GM10248 (cell line): ENCODE data around the gene RNF26.

Experiments
- CTCF ChIA-PET: fragments of 300-600 bp; sonication (Branson Sonifier 250); formaldehyde crosslinking; extraction: SDS; loops from one replicate; lab custom pipeline; 2021; ENCODE audit warnings: antibody characterized with exemption; lab: Yijun Ruan, JAX
- POLR2A ChIA-PET: fragments of 350-650 bp; sonication (Branson Sonifier 250); formaldehyde crosslinking; extraction: SDS; loops from one replicate; lab custom pipeline; 2020; ENCODE audit warnings: antibody characterized with exemption; lab: Yijun Ruan, JAX
- DNase-seq: peaks from one replicate; pipeline ENCODE4 v3.0.0; 2012; ENCODE audit errors: extremely low spot score
- CTCF ChIP-seq: IDR thresholded peaks from 2 replicates; pipeline ENCODE4 v1.5.1; 2012; ENCODE audit warnings: mild to moderate bottlenecking, low read depth; ENCODE audit errors: extremely low read depth, missing control alignments, control extremely low read depth

The RNF26 gene

DNA sequence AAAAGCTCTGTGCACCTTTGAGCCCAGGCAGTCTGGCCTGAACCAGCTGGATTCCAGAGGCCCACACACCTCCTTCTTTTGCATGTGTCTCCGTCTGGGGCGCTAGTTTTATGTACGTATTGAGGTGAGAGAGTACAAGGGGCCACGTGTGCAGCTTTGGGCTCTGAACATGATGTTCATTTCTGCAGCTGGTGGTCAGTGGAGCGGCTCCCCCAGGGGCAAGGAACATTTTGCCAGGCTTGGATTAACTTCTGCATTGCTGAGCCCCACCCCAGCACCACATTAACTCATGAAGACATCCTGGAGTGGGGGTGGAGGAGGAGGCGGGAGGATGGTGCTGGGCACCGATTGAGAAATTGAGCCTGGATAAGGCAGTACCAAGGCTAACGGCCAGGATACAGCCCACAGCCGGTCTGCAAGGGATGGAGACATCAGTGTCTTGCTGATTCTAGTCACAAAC is 33.4 kb downstream of the RNF26 start:
- CTCF ChIA-PET, result interaction anchor here (0.9 to 11.9 kb wide), 6 partner anchors 11 to 45 kb away, joined by 3 to 159 read pairs (median 8); partner anchors contain the start of gene USP2
- POLR2A ChIA-PET, result no interaction called here
- no peak for DNase-seq
- no peak for TF ChIP-seq CTCF

DNA sequence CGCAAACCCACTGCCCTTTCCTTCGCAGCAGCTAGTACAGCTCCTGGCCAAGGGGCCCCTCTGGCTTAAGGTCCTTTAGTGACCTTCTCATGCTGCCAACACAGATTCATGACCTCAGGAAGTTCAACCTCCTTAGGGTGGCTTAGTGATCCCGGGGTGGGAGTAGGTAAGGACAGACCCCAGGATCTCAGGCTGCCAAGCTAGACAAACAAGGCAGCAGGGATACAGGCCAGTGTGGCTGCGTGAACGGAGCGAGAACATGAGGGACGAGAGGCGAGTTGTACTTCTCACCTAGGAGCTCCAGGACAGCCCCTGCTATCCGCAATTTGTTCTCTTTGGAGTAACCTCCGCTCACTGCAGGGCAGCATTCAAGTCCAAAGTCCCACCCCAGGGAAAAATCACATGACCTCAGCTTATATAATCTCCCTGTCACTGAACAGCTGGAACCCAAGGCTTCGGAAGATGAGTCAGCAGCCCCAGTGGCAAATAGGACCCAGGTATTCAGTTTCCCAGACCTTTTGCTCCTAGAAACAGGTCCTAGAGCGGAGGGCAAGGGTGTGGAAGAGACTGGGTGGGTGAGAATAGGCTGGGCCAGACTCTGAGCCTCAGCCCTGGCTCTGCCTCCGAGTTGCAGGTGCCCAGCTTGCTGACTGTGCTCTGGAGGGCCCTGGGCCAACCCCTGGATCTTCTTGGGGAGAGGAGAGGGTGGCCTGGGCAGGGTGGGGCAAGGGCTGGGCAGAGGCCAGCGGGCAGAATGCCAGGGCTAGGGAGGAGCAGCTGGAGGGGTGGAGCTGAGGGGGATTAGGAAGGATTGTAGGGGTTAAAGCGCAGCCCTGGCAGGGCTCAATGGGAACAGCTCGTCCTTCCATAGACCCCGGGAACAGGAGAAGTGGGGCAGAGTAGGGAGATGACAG is 34.1 kb downstream of the RNF26 start:
- CTCF ChIA-PET, result interaction anchor here (1.1 to 11.9 kb wide), 5 partner anchors 11 to 30 kb away, joined by 3 to 159 read pairs (median 9); partner anchors contain the start of gene USP2
- POLR2A ChIA-PET, result interaction anchor here (0.6 kb wide), 1 partner anchor 269 kb away, joined by 3 read pairs; no protein-coding TSS in a partner anchor
- no peak for TF ChIP-seq CTCF
- DNase-seq, result no peak

GRCh38 chr11:119369132-119369925 is 35.0 kb downstream of the RNF26 start:
- ChIA-PET CTCF (interaction anchor here (1.9 to 11.9 kb wide), 4 partner anchors 12 to 31 kb away, joined by 8 to 159 read pairs (median 15); partner anchors contain the start of gene USP2), POLR2A (no interaction called here)
- TF ChIP-seq CTCF, result no peak
- no peak for DNase-seq

DNA sequence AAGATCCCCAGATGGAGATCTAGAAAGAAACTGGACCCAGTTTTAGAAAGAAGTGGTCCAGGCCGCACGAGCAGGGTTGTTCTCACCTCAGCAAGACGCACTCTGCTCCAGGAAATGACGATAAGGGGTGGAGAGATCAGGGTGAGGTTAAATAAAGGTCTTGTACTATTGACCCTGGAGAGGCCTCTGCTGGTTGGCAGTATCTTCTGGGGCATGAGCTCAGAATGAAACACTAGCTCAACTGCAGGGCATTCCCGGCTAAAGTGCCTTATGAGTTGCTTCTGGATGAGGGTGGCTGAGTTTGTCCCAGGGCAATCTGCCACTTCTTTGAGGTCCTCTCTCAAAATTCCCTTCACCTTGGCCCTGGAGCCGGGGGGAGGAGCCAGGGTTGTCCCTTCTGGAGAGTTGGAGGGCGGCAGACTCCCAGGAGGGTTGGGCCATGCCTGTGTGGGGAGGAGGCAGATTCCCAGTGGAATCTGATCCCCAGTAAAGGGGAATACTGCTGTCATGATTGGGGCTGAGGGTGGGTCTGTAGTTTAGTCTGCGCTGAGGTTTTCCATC is 36.2 kb downstream of the RNF26 start:
- TF ChIP-seq CTCF, result no peak
- POLR2A ChIA-PET, result no interaction called here
- CTCF ChIA-PET, result interaction anchor here (0.7 to 11.9 kb wide), 6 partner anchors 9 to 110 kb away, joined by 3 to 159 read pairs (median 6); partner anchors contain the start of gene USP2
- no peak for DNase-seq

DNA sequence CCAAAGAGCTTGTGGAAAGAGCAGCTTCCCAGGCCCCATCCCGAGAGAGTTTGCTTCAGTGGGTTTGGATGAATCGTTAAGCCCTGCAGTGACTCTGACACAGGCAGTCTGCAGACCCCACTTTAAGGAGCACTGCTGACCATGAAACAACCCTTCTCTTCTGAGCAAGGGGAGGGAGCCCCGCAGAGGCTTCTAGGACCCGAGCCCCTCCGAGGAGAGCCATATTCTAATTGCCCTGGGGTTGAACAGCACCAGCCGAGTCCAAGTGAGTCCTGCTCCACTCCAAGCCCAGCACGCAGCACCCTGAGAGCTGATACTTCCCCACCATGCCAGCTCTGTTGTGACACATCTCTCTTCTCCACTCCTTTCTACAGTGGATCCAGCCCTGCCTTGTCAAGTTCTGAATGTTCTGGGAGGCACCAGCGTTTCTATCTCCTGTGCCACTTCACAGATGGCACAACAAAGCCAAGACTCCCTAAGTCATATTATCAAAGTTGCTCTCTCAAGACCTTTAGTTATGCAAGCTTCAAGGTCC is 36.8 kb downstream of the RNF26 start:
- DNase-seq, result no peak
- TF ChIP-seq CTCF, result no peak
- ChIA-PET CTCF (interaction anchor here (1.1 to 11.9 kb wide), 5 partner anchors 10 to 47 kb away, joined by 3 to 159 read pairs (median 8); partner anchors contain the start of gene USP2), POLR2A (no interaction called here)

- no peak for DNase-seq
- no peak for TF ChIP-seq CTCF
- ChIA-PET CTCF (interaction anchor here (1.8 to 11.9 kb wide), 3 partner anchors 9 to 15 kb away, joined by 8 to 159 read pairs (median 12); partner anchors contain the start of gene USP2), POLR2A (no interaction called here)
Measured at GRCh38 chr11:119371778-119372182, 37.5 kb downstream of the RNF26 start.
